C1 segment of cervical spinal cord (tissue), 14 donors: ENCODE measurements around the gene SNRPA.

Experiments used
- DNase-seq, 14 donors: peaks; one replicate each; lab custom pipeline; 2025; lab: John Stamatoyannopoulos, UW

Gene SNRPA

GRCh38 chr19:40750874-40751537 is at the start of gene SNRPA:
SNRPA (plus strand) TSS chr19:40751203; CDS start chr19:40751409, 206 bp downstream.
- DNase-seq = peak; percentile 98 to 100 (median 100)

GRCh38 chr19:40701758-40702157 is 49.2 kb upstream of the SNRPA start:
- DNase-seq = no peak

GRCh38 chr19:40702337-40703012 is 48.5 kb upstream of the SNRPA start:
- peak in 2 of 14 donors; percentile 20 to 83 for DNase-seq

- DNase-seq = peak in 1 of 14 donors; percentile 61
These were observed 47.8 kb upstream of the SNRPA start for GRCh38 chr19:40703029-40703755.

GRCh38 chr19:40704491-40705361 is 46.3 kb upstream of the SNRPA start:
- no peak for DNase-seq

GRCh38 chr19:40705362-40705651 is 45.7 kb upstream of the SNRPA start:
- DNase-seq = no peak

- DNase-seq = no peak
These were observed 44.9 kb upstream of the SNRPA start for GRCh38 chr19:40705950-40706619.

GRCh38 chr19:40707615-40708014 is 43.4 kb upstream of the SNRPA start:
- no peak for DNase-seq

GRCh38 chr19:40709817-40710216 is 41.2 kb upstream of the SNRPA start:
- no peak for DNase-seq

GRCh38 chr19:40713939-40714338 is 37.1 kb upstream of the SNRPA start:
- no peak for DNase-seq

GRCh38 chr19:40714441-40715299 is 36.3 kb upstream of the SNRPA start:
- DNase-seq = peak; percentile 63 to 96 (median 90)

- DNase-seq = peak in 2 of 14 donors; percentile 45 to 54
These were observed 34.9 kb upstream of the SNRPA start for GRCh38 chr19:40716031-40716481.

- DNase-seq = peak; percentile 89 to 99 (median 96)
These were observed 34.3 kb upstream of the SNRPA start, which contains the start of the genes COQ8B and ITPKC for GRCh38 chr19:40716482-40717324. COQ8B (minus strand) TSS chr19:40716886; CDS start chr19:40714632, 2,254 bp downstream. ITPKC (plus strand) TSS chr19:40717112; CDS start chr19:40717136, 24 bp downstream.

- peak in 4 of 14 donors; percentile 45 to 63 (median 56) for DNase-seq
These were observed 33.6 kb upstream of the SNRPA start for GRCh38 chr19:40717325-40717879.

GRCh38 chr19:40717880-40718773 is 32.9 kb upstream of the SNRPA start:
- DNase-seq = no peak

- peak in 8 of 14 donors; percentile 5 to 45 (median 22) for DNase-seq
These were observed 32.1 kb upstream of the SNRPA start for GRCh38 chr19:40718774-40719391.

GRCh38 chr19:40719414-40719894 is 31.5 kb upstream of the SNRPA start:
- DNase-seq = no peak
